GM12872 (cell line): ENCODE data around the gene CHD2.

Experiments used
- CTCF ChIP-seq: IDR thresholded peaks from 3 replicates; pipeline ENCODE4 v1.5.1; 2011; ENCODE audit warnings: low read depth, mild to moderate bottlenecking, low read length, moderate library complexity; ENCODE audit not compliant: insufficient read depth

CHD2 gene

GRCh38 chr15:93018574-93018973 lies 118.5 kb downstream of the CHD2 start:
- TF ChIP-seq CTCF = 0 out of 3 replicates have a peak, but pooled peaks have one; percentile 2

GRCh38 chr15:93019090-93019489 lies 119.0 kb downstream of the CHD2 start:
- no peak for TF ChIP-seq CTCF

- TF ChIP-seq CTCF = no peak
Observed at GRCh38 chr15:93019971-93020370, 119.8 kb downstream of the CHD2 start.

GRCh38 chr15:93020976-93021772 lies 121.0 kb downstream of the CHD2 start:
- TF ChIP-seq CTCF = no peak

GRCh38 chr15:93024293-93024692 lies 124.2 kb downstream of the CHD2 start:
- TF ChIP-seq CTCF = no peak

- TF ChIP-seq CTCF = no peak
Observed at GRCh38 chr15:93024716-93025624, 124.8 kb downstream of the CHD2 start.

GRCh38 chr15:93025625-93025982 lies 125.5 kb downstream of the CHD2 start:
- TF ChIP-seq CTCF = no peak
